ENCODE measurements around the gene PIGM.

The PIGM gene

GRCh38 chr1:160068225-160068624 is 36.4 kb upstream of the PIGM start:
- no peak for DNase-seq (ENCODE audit: low read depth)
- no peak overlapping the region for H3K4me3 ChIP-seq (ENCODE audit: low read length)
- no peak for TF ChIP-seq CTCF (IDR thresholded peaks at IDR 0.05; ENCODE audit: insufficient read depth, low read depth, low read length, missing control alignments)

GRCh38 chr1:160066829-160067745 is 35.3 kb upstream of the PIGM start:
- no peak for TF ChIP-seq CTCF (IDR thresholded peaks at IDR 0.05; ENCODE audit: insufficient read depth, low read depth, low read length, missing control alignments)

DNA sequence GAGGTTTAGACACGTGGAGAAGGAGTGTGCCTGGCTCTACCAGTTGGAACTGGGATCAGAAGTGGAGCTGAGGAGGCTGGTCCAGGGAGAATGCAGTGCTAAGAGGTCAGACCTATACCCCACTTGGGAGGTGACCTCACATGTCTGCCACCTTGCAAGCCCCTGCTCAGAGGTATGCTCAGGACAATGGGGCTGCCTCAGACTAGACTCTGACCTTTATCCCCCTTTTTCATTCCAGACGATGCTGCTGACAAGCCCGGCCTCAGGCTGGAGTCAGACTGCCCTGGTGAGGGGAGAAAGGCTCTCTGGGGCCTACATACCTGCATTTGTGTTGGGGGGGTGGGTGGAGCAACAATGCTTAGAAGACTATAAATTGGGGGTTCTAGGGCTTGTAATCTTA is 33.0 kb upstream of the PIGM start:
- DNase-seq (ENCODE audit: low read depth), result no peak
- no peak for TF ChIP-seq CTCF (IDR thresholded peaks at IDR 0.05; ENCODE audit: insufficient read depth, low read depth, low read length, missing control alignments)
- no peak overlapping the region for H3K4me3 ChIP-seq (ENCODE audit: low read length)

More at GRCh38 chr1:160066829-160067745, 35.3 kb upstream of the PIGM start:
- no peak for DNase-seq (ENCODE audit: low read depth)
- no peak overlapping the region for H3K4me3 ChIP-seq (ENCODE audit: low read length)

DNA sequence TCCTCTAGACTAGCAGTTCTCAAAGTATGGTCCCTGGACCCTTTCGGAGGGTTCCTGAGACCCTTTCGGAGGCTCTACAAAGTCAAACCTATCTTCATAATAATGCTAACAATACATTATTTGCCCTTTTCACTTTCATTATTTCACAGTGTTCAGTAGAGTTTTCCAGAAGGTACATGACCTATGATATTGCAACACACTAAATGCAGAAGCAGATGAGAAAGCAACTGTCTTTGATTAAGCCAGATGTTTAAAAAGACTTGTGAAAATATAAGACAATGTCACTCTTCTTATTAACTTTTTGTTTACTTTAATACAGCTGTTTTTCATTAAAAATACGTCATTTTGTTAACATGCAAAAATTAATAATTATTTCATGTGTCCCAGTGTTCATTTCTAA is 32.4 kb upstream of the PIGM start:
- DNase-seq (ENCODE audit: low read depth), result no peak
- no peak overlapping the region for H3K4me3 ChIP-seq (ENCODE audit: low read length)
- no peak for TF ChIP-seq CTCF (IDR thresholded peaks at IDR 0.05; ENCODE audit: insufficient read depth, low read depth, low read length, missing control alignments)

DNA sequence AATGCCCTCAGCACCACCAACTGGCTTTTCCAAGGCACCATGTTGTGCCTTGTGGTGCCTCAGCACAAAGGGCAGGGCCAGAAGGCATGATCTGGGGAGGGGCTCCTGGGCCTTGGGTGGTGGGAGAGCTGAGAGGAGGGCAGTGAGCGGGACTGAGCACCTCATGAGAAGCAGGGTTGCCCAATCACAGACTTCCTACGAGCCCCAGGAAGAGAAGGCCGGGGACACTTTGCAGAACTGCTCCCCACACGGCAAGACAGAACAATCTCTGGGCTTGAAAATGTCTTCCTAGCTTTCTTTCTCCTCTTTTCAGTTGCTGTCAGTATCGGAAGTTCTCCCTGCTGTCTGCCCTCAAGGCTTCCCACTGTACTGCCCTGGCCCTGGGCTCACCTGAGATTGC is 31.4 kb upstream of the PIGM start:
- TF ChIP-seq CTCF (IDR thresholded peaks at IDR 0.05; ENCODE audit: insufficient read depth, low read depth, low read length, missing control alignments), result no peak
- no peak for DNase-seq (ENCODE audit: low read depth)
- H3K4me3 ChIP-seq (ENCODE audit: low read length), result no peak overlapping the region

DNA sequence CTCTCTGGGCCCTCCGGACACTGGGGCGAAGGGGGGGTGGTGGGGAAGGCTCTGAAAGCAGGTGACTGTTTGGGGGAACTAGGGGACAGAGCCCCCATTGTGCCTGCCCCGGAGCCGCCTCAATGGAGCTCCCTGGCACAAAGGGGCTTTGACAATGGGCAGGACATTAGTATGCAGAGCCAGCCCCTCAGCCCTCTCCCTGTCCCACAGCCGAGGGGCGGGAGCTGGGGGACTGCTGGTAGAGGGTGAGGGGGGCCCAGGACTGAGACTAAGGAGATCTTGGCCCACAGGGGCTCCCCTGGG is 30.4 kb upstream of the PIGM start:
- H3K4me3 ChIP-seq (ENCODE audit: low read length), result no peak overlapping the region
- no peak for TF ChIP-seq CTCF (IDR thresholded peaks at IDR 0.05; ENCODE audit: insufficient read depth, low read depth, low read length, missing control alignments)

More for the DNA sequence above, 30.4 kb upstream of the PIGM start:
- DNase-seq (ENCODE audit: low read depth), result no peak
